H1 (cell line): ENCODE results near the gene NPHP4. TPM values are rescaled to one million over a fixed set of nuclear protein-coding genes. Genes with fewer than 3 reads are reported as not detected.

Experiments used
- KDM4A ChIP-seq: IDR thresholded peaks from one replicate; pipeline ENCODE4 v1.7.1; 2012; ENCODE audit warnings: low read depth, mild to moderate bottlenecking, moderate library complexity, low read length, inconsistent platforms; ENCODE audit not compliant: severe bottlenecking
- polyA plus RNA-seq, 7 experiments: library from polyadenylated mRNA; depleted of rRNA in 3 of 7; stranded (reverse) in 5 of 7; unstranded in 2 of 7; fragments of >200 nt in 5 of 7; fragments of 200-250 nt in 2 of 7; gene quantifications; 1 replicate in 5 of 7; 2 replicates in 1 of 7; 4 replicates in 1 of 7; pipeline versions ENCODE4 v1.2.1 to v1.2.3, GENCODE V29; 2011 to 2013; ENCODE audit warnings: missing spikeins in 2 of 7, mixed read lengths in 2 of 7
- total RNA-seq: library from RNA; stranded (reverse); fragmentation: NEBNext Ultra II Directional; extraction: Animal tissue kit (Norgen Biotek cat#: 25700); gene quantifications from 2 replicates; pipeline ENCODE4 v1.2.1, GENCODE V29; 2021

The NPHP4 gene
- total and polyA plus RNA-seq, 2 of the 8 experiments (the other 6 are each of a cell fraction or from before 2014, with no cell fraction given), result 5.8 to 14.0 TPM

DNA sequence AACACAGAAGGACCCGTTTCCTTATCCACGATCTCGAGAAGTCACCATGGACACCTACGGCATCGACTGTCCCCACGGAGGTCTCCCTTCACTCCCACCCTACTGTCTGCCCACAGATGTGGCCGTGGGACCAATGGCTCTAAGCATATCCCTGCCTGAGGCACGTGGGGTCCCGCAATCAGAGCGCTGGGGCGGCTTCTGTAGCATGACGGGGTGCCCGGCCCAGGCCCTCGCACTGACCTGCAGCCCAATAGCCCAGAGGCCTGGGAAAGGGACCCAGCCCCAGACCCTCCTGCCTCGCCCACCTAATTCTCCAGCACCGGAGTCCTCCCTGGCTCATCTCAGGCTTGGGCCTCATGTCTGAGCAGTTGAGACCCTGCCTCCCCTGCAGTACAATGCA lies 132.5 kb downstream of the NPHP4 start (continued):
- no peak for TF ChIP-seq KDM4A
